G401 (cell line): ENCODE data around the gene PUS3. TPM values are rescaled to one million over a fixed set of nuclear protein-coding genes. Genes with fewer than 3 reads are reported as not detected.
"Not testable (repeated sequence)": the region's sequence is repeated elsewhere in the genome, so short reads cannot be mapped to it uniquely, and the experiment has no call there.

Experiments used
- DNase-seq: peaks from one replicate; pipeline ENCODE4 v3.0.0-alpha.2; 2015; ENCODE audit warnings: low spot score
- in situ Hi-C: cut with HindIII; loops from 2 replicates; pipeline ENCODE4 v1.10.0; 2016; ENCODE audit warnings: low sequenced_read_pairs, mixed read lengths
- total RNA-seq: library from RNA; depleted of rRNA; stranded (reverse); fragments of >200 nt; shearing (Covaris generic); gene quantifications from 2 replicates; pipeline ENCODE4 v1.2.3, GENCODE V29; 2014; rRNA removed

The PUS3 gene
- total RNA-seq, 1 experiment from 2014 or later = 16.3 TPM

- in situ Hi-C loops = no loop called here
- peak; percentile 97 for DNase-seq
These were observed 15.4 kb downstream of the PUS3 start, which contains the start of gene HYLS1 for GRCh38 chr11:125887373-125888324. Gene HYLS1 (plus strand): TSS chr11:125887668. CDS start chr11:125899369, 11,701 bp downstream.

GRCh38 chr11:125886997-125887372 lies 16.0 kb downstream of the PUS3 start:
- in situ Hi-C loops = no loop called here
- DNase-seq = peak; percentile 41

- in situ Hi-C loops = no loop called here
These were observed 19.6 kb downstream of the PUS3 start for GRCh38 chr11:125883375-125883774.

GRCh38 chr11:125881291-125881690 lies 21.7 kb downstream of the PUS3 start:
- no peak for DNase-seq
- in situ Hi-C loops = no loop called here

More at GRCh38 chr11:125883375-125883774, 19.6 kb downstream of the PUS3 start:
- no peak for DNase-seq

- peak; percentile 89 for DNase-seq
- in situ Hi-C loops = no loop called here
These were observed 28.4 kb downstream of the PUS3 start for GRCh38 chr11:125874556-125875124.

GRCh38 chr11:125873881-125874555 lies 29.0 kb downstream of the PUS3 start:
- DNase-seq = no peak
- in situ Hi-C loops = no loop called here

GRCh38 chr11:125872138-125872491 lies 30.9 kb downstream of the PUS3 start:
- in situ Hi-C loops = no loop called here
- DNase-seq = no peak

- DNase-seq = no peak
- in situ Hi-C loops = no loop called here
These were observed 31.4 kb downstream of the PUS3 start for GRCh38 chr11:125871391-125872137.

GRCh38 chr11:125869521-125869920 lies 33.5 kb downstream of the PUS3 start:
- in situ Hi-C loops = no loop called here

GRCh38 chr11:125865354-125865753 lies 37.7 kb downstream of the PUS3 start:
- in situ Hi-C loops, DNase-seq: not testable (repeated sequence)

More at GRCh38 chr11:125869521-125869920, 33.5 kb downstream of the PUS3 start:
- DNase-seq = no peak

GRCh38 chr11:125862786-125863185 lies 40.2 kb downstream of the PUS3 start:
- in situ Hi-C loops, DNase-seq: not testable (repeated sequence)

- in situ Hi-C loops, DNase-seq: not testable (repeated sequence)
These were observed 45.3 kb downstream of the PUS3 start for GRCh38 chr11:125857670-125858069.

- in situ Hi-C loops = no loop called here
- DNase-seq = no peak
These were observed 56.8 kb downstream of the PUS3 start for GRCh38 chr11:125846188-125846587.

Other genes with a start within 250 kb of the PUS3 start
- gene ACRV1, start 222.4 kb downstream of the PUS3 start, total RNA-seq = not detected in 2 replicates
- not detected in 2 replicates for gene PATE1, start 156.9 kb downstream of the PUS3 start, total RNA-seq
- not detected in 2 replicates for gene PATE2, start 124.4 kb downstream of the PUS3 start, total RNA-seq
- not detected in 2 replicates for gene PATE3, start 115.1 kb downstream of the PUS3 start, total RNA-seq
- gene PATE4, start 69.9 kb downstream of the PUS3 start, total RNA-seq = not detected in 2 replicates
- 1.4 and 4.3 TPM in 2 replicates for gene HYLS1, start 15.5 kb downstream of the PUS3 start, total RNA-seq
- gene DDX25, start 1.3 kb upstream of the PUS3 start, total RNA-seq = 0.18 TPM in 1 of 2 replicates, not detected in the other
- not detected in 2 replicates for gene VSIG10L2, start 42.8 kb upstream of the PUS3 start, total RNA-seq
- 1.3 and 12.7 TPM in 2 replicates for gene CDON, start 159.7 kb upstream of the PUS3 start, total RNA-seq